ENCODE measurements around the gene WDR1. TPM values are rescaled to one million over a fixed set of nuclear protein-coding genes. Genes with fewer than 3 reads are reported as not detected.
A peak's percentile ranks its signal among the peaks of the same experiment; 100 is the strongest.

Gene WDR1
- polyA plus RNA-seq, 3 donors: 206 to 251 (median 243) TPM

DNA sequence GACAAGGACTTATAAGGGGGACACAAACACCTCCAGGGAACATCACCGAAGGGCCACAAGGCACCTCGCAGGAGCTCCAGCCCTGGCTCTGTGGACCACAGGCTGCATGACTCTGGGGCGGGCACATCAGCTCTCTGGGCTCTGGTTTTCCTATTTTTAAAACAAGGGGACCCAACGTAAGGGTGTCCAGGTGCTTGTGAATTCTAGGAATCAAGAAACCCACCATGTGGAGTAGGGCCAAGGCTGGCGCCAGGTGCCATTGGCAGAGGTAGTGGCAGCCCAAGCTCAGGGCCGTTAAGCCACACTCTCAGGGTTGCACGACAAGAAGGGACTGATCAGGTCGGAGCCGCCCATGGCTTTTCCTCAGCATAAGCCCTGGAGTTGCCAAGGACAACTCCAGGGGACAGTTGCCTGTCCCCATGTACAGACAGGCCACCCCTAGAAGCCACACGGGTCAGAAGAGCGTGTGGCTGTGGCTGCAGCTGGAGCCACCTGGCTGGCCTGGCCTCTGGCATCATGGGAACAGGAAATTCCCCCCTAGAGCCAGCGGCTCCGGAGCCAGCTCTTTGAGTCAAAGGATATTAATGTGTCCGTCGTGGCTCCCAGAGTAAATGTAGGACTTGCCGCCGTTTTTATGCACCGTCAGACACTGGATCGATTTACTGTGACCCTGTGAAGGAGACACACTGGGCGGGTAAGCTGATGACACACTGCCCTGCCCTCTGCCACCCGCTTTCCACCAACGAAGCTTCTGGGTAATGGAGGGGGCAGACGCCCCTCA lies 32.5 kb downstream of the WDR1 start:
- H4K20me1 ChIP-seq (ENCODE audit: insufficient read depth, low read length): peaks cover 99% of the 10 kb centered on the region
- no peaks in the 10 kb centered on the region for H3K27me3 Mint-ChIP-seq (ENCODE audit: low read depth in 3 of 3)
- no peak overlapping the region for H3K4me3 ChIP-seq (replicated peaks in 1 of 3; ENCODE audit: low read depth in 2 of 3, low read length in 3 of 3)

DNA sequence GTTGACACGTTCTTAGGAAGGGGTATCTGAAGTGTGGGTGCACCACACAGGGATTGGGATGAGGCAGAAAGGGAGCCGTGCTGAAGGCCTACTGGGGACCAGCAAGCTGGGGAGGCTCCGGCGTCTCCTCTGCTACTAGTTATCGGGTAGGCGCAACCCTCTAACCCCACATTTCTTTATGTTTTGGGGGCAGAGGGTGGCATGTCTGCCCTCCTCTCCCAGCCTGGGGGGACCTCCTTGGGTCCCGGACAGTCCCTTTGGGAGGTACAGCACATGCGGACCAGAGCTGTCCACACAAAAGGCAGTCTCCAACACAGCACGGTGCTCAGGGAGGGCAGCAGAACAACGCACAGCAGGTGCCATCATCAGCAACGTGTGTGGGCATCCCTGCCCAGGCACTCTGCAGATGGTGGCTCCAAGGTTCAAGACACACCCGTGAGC lies 33.2 kb downstream of the WDR1 start:
- Mint-ChIP-seq H3K4me3 (no peak overlapping the region), H3K27ac (peak overlapping the region in 1 of 7 donors; percentile 72), H3K4me1 (peaks cover 17% of the 10 kb centered on the region), H3K27me3 (ENCODE audit: low read depth in 3 of 3) (peaks cover 0 to 1% (median under 1%) of the 10 kb centered on the region in 3 donors), H3K9me3 (no peaks in the 10 kb centered on the region), H3K36me3 (peaks cover 95 to 98% of the 10 kb centered on the region in 2 donors)
- Histone ChIP-seq H4K20me1 (ENCODE audit: insufficient read depth, low read length) (peaks cover 99% of the 10 kb centered on the region), H3K9ac (ENCODE audit: insufficient read depth, low read length, poor library complexity, severe bottlenecking) (no peak overlapping the region), H3K27me3 (ENCODE audit: control insufficient read depth in 2 of 2, insufficient read depth in 2 of 2, low read length in 2 of 2) (no peaks in the 10 kb centered on the region), H3K4me2 (replicated peaks; ENCODE audit: extremely low read depth, low read length, poor library complexity, severe bottlenecking) (no peak overlapping the region), H3K4me3 (replicated peaks in 1 of 3; ENCODE audit: low read depth in 2 of 3, low read length in 3 of 3) (no peak overlapping the region), H3K36me3 (replicated peaks in 1 of 2; ENCODE audit: control insufficient read depth in 1 of 2, insufficient read depth in 2 of 2, low read length in 2 of 2) (peaks cover 98 to 99% of the 10 kb centered on the region in 2 donors), H3K79me2 (ENCODE audit: insufficient read depth, low read length) (peaks cover 36% of the 10 kb centered on the region), H2AFZ (ENCODE audit: insufficient read depth, low read depth, low read length, poor library complexity, severe bottlenecking) (no peak overlapping the region), H3K27ac (ENCODE audit: low read depth in 1 of 2, low read length in 2 of 2) (no peak overlapping the region), H3K9me3 (replicated peaks in 1 of 2; ENCODE audit: control insufficient read depth in 1 of 2, insufficient read depth in 1 of 2, low read length in 2 of 2) (no peaks in the 10 kb centered on the region), H3K4me1 (ENCODE audit: control insufficient read depth in 1 of 2, insufficient read depth in 2 of 2, low read length in 2 of 2) (peaks cover 9 to 12% of the 10 kb centered on the region in 2 donors)
- DNase-seq: no peak
- TF ChIP-seq, protein P1, sequence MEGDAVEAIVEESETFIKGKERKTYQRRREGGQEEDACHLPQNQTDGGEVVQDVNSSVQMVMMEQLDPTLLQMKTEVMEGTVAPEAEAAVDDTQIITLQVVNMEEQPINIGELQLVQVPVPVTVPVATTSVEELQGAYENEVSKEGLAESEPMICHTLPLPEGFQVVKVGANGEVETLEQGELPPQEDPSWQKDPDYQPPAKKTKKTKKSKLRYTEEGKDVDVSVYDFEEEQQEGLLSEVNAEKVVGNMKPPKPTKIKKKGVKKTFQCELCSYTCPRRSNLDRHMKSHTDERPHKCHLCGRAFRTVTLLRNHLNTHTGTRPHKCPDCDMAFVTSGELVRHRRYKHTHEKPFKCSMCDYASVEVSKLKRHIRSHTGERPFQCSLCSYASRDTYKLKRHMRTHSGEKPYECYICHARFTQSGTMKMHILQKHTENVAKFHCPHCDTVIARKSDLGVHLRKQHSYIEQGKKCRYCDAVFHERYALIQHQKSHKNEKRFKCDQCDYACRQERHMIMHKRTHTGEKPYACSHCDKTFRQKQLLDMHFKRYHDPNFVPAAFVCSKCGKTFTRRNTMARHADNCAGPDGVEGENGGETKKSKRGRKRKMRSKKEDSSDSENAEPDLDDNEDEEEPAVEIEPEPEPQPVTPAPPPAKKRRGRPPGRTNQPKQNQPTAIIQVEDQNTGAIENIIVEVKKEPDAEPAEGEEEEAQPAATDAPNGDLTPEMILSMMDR (IDR thresholded peaks at IDR 0.05): no peak
- intact Hi-C loops (cut with micrococcal nuclease): no loop called here
- 91% methylated on average over 5 of the region's 12 CpGs for WGBS (ENCODE audit: insufficient coverage)

More for the DNA sequence above, 32.5 kb downstream of the WDR1 start:
- peak overlapping the region in 2 of 7 donors; percentile 26 to 72 for H3K27ac Mint-ChIP-seq
- H3K27ac ChIP-seq (ENCODE audit: low read depth in 1 of 2, low read length in 2 of 2): no peak overlapping the region
- 93% methylated on average over 21 of the region's 23 CpGs for WGBS (ENCODE audit: insufficient coverage)
- H3K4me2 ChIP-seq (replicated peaks; ENCODE audit: extremely low read depth, low read length, poor library complexity, severe bottlenecking): no peak overlapping the region
- H3K27me3 ChIP-seq (ENCODE audit: control insufficient read depth in 2 of 2, insufficient read depth in 2 of 2, low read length in 2 of 2): no peaks in the 10 kb centered on the region
- peaks cover 97 to 98% of the 10 kb centered on the region in 2 donors for H3K36me3 Mint-ChIP-seq
- intact Hi-C loops (cut with micrococcal nuclease): no loop called here
- H3K9ac ChIP-seq (ENCODE audit: insufficient read depth, low read length, poor library complexity, severe bottlenecking): no peak overlapping the region
- no peaks in the 10 kb centered on the region for H3K9me3 ChIP-seq (replicated peaks in 1 of 2; ENCODE audit: control insufficient read depth in 1 of 2, insufficient read depth in 1 of 2, low read length in 2 of 2)
- no peaks in the 10 kb centered on the region for H3K9me3 Mint-ChIP-seq
- no peak for DNase-seq
- peaks cover 98 to 99% of the 10 kb centered on the region in 2 donors for H3K36me3 ChIP-seq (replicated peaks in 1 of 2; ENCODE audit: control insufficient read depth in 1 of 2, insufficient read depth in 2 of 2, low read length in 2 of 2)
- TF ChIP-seq, protein P1 (IDR thresholded peaks at IDR 0.05): no peak
- peaks cover 10% of the 10 kb centered on the region for H3K4me1 Mint-ChIP-seq
- peaks cover 2 to 5% of the 10 kb centered on the region in 2 donors for H3K4me1 ChIP-seq (ENCODE audit: control insufficient read depth in 1 of 2, insufficient read depth in 2 of 2, low read length in 2 of 2)
- no peak overlapping the region for H2AFZ ChIP-seq (ENCODE audit: insufficient read depth, low read depth, low read length, poor library complexity, severe bottlenecking)
- peaks cover 40% of the 10 kb centered on the region for H3K79me2 ChIP-seq (ENCODE audit: insufficient read depth, low read length)
- H3K4me3 Mint-ChIP-seq: no peak overlapping the region

Data from CD14-positive monocyte (primary cell).